ENCODE data around the gene ASS1. TPM values are rescaled to one million over a fixed set of nuclear protein-coding genes. Genes with fewer than 3 reads are reported as not detected.
"Not testable (repeated sequence)": the region's sequence is repeated elsewhere in the genome, so short reads cannot be mapped to it uniquely, and the experiment has no call there.

Gene ASS1
- total RNA-seq, 1 experiment from 2014 or later, result 63.6 TPM

GRCh38 chr9:130433947-130434262 lies 10.9 kb upstream of the ASS1 start:
- no peak for DNase-seq (ENCODE audit: low spot score)

- DNase-seq (ENCODE audit: low spot score), result not testable (repeated sequence)
These were observed 10.1 kb upstream of the ASS1 start for GRCh38 chr9:130434656-130435055.

- no peak for DNase-seq (ENCODE audit: low spot score)
These were observed 7.6 kb upstream of the ASS1 start for GRCh38 chr9:130437011-130437789.

GRCh38 chr9:130438382-130438981 lies 6.3 kb upstream of the ASS1 start:
- no peak for DNase-seq (ENCODE audit: low spot score)

GRCh38 chr9:130441031-130441430 lies 3.7 kb upstream of the ASS1 start:
- DNase-seq (ENCODE audit: low spot score), result no peak

GRCh38 chr9:130442746-130443455 lies 1.9 kb upstream of the ASS1 start:
- DNase-seq (ENCODE audit: low spot score), result no peak

GRCh38 chr9:130443456-130443801 lies 1.3 kb upstream of the ASS1 start:
- no peak for DNase-seq (ENCODE audit: low spot score)

GRCh38 chr9:130443840-130444492 lies 795 bp upstream of the ASS1 start:
- no peak for DNase-seq (ENCODE audit: low spot score)

- no peak for DNase-seq (ENCODE audit: low spot score)
These were observed 665 bp downstream of the ASS1 start for GRCh38 chr9:130445268-130445983.

GRCh38 chr9:130446101-130446861 lies 1.5 kb downstream of the ASS1 start:
- DNase-seq (ENCODE audit: low spot score), result peak; percentile 67

GRCh38 chr9:130447193-130447816 lies 2.5 kb downstream of the ASS1 start:
- DNase-seq (ENCODE audit: low spot score), result no peak

- DNase-seq (ENCODE audit: low spot score), result peak; percentile 45
These were observed 3.4 kb downstream of the ASS1 start for GRCh38 chr9:130448035-130448624.

- no peak for DNase-seq (ENCODE audit: low spot score)
These were observed 4.2 kb downstream of the ASS1 start for GRCh38 chr9:130448771-130449603.

- no peak for DNase-seq (ENCODE audit: low spot score)
These were observed 5.7 kb downstream of the ASS1 start for GRCh38 chr9:130450344-130451003.

- DNase-seq (ENCODE audit: low spot score), result no peak
These were observed 6.2 kb downstream of the ASS1 start for GRCh38 chr9:130451004-130451390.

GRCh38 chr9:130451509-130452388 lies 7.0 kb downstream of the ASS1 start:
- DNase-seq (ENCODE audit: low spot score), result peak; percentile 88

GRCh38 chr9:130452835-130453234 lies 8.1 kb downstream of the ASS1 start:
- DNase-seq (ENCODE audit: low spot score), result no peak

- DNase-seq (ENCODE audit: low spot score), result no peak
These were observed 8.7 kb downstream of the ASS1 start for GRCh38 chr9:130453487-130453886.

All from H4 (cell line).